NCI-H1048 (cell line): ENCODE results near the gene SND1.

Experiments
- DNase-seq: peaks from one replicate; lab custom pipeline; 2025; lab: John Stamatoyannopoulos, UW

SND1 gene

DNA sequence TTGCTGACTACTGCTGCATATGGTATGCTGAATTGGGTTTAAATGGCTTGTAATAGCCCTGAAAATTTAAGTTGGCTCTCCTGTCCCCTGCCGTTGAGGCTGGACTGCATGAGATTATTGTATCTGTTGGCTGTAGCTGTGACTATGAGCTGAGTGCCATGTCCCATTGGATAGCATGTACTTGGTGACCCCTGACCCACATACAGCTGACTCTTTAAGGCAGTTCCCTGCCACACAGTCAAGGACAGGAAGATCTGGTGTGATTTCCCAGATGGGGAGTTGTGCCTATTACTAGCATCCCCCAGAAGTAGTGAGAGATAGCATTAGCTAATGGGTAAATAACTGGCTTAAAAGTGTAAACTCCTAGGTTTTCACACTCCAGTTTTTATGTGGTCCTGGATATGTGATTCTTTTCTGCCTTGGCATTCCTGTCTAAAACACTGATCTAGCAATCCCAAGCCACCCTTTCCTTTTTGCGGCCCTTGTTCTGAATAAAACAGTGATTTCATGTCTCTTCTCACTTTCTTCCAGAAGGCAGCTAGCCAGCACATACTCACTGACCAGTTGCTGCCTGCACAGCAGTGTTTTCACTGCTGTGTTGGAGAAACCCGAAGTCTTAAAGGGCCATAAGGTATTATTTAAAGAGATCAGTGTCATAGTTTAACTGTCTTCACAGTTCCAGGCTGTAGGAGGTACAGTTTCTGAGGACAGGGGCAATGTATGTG, 343.3 kb downstream of the SND1 start:
- DNase-seq, result no peak

DNA sequence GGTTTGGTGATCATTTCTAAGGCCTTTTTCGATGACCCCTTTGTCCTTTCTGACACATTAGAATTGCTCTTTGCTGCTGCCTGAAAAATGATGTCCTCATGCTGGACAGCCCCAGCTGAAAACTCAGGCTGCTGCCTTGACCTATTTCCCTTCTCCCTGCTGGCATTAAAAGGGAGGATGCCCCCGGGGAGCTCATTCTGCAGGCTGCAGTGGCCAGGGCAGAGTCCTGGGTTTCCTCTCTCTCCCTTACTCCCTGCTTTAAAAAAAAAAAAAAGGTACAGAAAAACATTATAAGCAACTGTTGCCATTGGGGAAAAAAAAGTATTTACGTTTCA, 343.9 kb downstream of the SND1 start:
- no peak for DNase-seq

DNA sequence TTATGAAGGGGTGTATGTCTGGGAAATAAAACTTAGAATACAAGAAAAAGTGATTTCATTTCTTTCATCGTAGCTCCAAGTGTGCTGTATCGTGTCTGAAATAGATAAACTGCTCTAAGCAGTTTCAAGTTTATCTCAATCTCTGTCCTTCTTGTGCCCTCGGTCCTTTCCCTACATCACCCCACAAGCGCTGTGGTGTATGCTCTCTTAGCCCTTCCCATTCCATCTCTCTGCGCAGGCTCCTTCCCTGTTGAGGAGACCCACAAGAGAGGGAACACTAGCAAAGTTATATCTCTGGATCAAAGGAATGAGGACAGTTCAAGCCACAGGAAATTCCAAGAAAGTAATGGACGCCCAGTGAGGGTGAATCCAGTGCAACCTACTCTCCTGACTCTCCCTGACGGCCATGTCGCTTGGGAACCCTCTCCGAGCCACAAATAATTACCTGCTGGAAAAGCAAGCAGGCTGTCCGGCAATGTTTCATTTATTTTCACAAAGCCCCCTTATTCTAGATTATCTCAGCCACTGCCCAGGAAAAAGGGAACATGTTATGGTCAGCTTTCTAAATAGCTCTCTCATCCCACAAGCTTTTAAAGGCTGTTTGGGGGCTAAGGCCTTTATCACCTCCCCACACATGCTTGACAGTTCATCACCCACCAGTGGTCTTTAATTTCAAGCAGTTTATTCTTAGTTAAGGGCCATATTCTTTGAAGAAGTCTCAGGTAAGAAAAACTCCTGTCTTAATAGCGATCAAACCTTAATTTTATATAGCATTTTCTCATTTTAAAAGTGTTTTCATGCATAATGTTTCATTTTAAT, 344.5 kb downstream of the SND1 start:
- DNase-seq, result no peak

DNA sequence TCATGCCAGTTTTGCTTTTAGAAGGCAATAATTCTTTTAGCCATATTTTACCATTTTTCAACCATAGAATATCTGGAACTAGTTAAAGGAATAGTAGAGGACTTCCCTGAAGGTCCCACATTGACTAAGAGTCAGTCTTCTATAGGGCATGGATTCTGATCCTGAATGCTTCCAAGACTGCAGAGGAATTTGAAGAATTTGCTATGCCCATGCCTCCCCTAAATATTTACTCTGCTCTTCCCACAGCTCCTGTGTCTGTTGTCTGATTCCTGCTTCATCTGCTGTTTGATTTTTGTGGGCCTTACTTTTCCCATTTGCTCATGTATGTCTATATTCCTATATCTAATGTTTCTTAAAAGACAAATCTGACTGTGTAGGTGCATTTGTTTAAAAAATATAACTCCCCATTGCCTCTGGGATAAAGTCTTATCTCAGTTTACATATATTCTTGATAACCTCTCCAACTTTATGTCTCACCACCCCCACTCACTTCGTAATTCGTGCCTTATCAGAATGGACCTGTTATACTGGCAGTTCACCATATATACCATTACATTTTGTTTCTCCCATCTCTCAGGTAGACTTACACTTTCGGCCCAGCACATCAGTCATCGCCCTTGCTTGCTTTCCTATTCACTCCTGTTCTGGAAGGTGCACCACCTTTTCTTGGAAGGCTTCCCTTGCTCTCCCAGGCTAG, 345.4 kb downstream of the SND1 start:
- no peak for DNase-seq

DNA sequence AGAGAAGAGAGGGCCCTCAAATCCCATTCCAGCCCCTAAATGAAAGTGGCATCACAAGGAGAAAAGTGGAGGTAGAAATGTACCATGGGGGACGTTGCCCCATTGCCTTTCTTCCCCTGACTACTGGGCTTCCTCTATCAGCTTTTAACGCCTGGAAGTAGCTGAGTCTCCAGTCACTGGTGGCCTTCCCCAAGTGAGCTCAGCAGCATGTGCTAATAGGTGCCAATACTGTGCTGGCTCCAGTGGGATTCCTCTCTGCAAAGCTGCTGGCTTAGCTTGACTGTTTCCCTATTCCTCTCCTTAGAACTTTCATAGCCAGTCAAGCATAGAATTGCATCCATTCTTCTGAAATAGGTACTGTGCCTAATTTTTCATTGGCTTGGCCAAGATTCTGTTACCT, 346.7 kb downstream of the SND1 start:
- no peak for DNase-seq

DNA sequence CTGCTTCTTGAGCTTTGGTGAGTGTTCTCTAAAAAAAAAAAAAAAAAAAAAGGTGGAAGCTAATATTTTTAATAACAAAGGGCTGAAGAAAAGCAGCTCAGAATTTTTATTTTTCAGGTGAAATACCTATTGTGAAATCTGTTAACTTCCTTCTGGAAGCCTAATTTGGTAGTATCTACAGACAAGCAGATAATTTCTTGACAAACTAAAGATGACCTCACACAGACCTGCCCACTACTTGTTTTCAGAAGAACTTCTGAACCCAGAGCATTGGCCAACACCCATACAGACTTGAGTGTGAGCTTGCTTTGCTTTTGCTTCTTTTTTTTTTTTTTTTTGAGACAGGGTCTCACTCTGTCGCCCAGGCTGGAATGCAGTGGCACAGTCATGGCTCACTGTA, 348.1 kb downstream of the SND1 start:
- DNase-seq, result no peak

DNA sequence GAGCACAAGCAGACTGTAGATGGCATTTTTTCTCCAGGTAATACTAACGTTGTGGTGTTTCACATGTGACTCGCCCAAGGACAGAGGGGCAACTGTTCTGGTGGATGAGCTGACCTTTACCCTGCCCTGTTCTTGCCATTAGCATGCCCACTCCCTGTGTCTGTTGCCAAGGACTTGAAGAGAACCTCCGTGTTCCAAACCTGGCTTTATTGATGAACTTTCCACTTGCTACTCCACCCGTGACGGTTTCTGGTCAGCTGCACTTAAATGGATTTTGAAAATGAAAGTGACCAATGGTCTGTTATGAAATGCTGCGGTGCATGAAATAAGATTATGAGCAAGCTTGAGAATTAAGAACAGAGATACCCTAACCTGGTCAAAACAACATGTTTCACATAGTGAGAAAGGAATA, 348.9 kb downstream of the SND1 start:
- no peak for DNase-seq

DNA sequence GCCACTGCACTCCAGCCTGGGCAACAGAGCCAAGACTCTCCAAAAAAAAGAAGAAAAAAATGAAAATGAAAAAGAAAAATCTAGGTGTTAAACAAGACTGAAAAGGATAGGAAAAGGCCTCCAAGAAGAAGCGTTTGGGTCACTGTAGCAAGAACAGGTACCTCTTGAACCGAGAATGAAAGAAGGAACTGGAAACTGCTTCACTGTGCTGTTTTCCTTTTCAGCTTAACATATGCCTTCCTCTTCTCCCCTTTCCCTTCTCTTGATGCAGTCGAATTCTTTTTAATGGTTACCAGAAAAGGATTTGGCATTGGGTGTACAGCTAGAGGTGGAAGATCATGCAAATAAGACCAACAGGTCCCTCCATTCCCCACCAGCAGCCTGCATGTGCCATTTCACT, 351.2 kb downstream of the SND1 start:
- DNase-seq, result no peak

DNA sequence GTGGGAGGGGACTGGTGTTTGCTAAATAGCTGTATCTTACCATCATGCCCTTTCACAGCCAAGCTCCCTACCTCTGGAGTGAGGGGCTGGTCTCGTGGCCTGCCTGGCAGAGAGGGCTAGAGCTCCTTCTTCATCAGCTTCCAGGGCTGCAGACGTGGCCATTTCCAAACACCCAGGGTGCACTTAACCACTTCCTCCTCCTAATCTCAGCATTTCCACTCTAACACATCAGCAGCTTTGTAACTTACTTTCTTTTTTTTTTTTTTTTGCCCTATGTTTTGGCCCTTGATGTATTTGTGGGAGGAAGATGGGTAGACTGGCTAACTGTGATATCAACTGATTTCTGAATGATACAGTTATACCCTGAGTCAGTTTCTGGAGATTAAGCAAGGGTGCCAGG, 351.8 kb downstream of the SND1 start:
- no peak for DNase-seq

DNA sequence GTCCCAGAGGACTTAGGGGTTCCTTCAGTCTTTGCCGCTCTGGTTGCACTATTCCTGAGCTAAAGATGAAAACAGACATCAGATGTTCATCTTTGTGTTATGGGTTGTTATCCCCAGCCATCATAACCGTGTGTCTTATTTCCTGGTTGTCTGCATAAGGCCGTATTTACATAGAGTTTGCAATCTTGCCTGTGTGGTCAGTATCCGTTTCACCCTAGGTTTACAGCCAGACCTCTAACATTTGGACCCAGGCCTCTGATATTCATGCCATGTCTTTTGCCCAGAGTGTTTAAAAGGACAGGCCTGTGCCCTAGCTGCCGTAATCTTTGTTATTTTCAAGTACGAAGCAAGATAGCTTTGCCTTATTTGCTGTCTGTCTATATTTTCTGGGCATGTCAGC, 352.6 kb downstream of the SND1 start:
- DNase-seq, result no peak

DNA sequence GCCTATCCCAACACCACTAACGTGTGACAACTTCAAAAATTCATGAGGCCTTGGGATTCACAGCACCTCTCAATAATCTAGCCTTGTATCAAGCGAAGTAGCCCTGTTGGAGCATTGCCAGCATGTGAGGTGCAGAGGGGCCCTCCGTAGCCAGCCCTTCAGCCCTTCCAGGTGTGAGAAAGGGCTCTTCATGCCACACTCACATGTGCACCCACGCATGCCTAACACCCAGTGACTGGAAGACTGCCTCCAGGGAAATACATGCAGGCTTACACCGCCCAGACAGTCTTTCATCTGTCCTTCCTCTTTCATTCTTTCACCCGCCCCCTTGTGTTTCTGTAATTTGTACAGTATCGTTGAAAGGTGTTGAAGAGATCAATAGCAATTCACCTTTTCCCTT, 353.1 kb downstream of the SND1 start:
- DNase-seq, result no peak

DNA sequence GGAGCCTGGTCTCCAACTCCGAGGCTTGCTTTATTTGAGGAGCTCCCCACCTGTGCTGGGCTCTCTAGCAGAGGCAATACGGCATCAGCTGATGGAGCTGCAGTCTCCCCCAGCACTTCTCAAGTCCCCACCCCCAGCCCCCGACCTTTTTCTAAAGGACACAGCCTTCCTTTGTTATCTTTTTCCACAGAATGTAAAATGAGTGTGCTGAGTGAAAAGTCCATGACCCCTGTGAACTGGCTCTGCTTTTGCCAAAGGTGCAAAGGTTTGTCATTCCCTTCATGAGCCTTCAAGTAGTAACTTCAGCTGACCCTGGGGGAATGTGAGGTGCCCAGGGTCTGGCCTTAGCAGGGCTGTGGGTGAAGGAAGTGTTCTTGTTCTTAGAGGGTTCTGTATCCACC, 353.8 kb downstream of the SND1 start:
- DNase-seq, result no peak

DNA sequence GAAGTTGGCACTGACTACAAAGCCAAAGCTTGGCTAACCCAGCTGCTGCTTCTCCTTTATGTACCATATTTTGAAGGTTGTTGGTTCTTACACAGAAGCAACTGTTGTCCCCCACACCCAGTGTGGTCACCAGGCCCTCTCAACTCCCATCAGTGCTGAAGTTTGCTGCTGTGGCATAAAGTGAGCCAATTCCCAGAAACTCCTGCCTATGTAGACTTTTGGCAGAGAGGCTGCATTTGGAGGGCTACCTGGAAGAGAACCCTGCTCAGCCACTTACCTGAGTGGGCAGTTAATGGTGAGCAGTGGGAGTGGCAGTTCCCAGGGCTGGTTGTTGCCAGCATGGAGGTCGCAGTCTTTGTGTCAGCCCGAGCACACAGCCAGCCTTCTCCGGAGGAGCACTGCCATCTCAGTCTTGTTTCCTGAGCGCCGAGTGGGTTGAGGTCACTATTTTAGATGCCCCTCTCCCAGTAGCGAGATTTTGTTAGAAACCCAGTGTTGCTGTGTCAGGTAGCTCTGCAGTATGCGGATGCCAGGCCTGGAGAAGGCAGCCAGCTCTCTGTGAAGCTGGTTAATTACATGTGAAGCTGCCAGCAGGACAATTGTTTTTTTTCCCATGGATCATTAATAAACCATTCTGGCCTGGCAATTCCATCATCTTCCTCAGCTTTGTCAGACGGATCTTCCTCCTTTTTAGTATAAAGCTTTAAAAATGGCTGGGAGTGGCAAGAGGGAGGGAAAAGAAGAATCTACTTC, 354.7 kb downstream of the SND1 start:
- no peak for DNase-seq

DNA sequence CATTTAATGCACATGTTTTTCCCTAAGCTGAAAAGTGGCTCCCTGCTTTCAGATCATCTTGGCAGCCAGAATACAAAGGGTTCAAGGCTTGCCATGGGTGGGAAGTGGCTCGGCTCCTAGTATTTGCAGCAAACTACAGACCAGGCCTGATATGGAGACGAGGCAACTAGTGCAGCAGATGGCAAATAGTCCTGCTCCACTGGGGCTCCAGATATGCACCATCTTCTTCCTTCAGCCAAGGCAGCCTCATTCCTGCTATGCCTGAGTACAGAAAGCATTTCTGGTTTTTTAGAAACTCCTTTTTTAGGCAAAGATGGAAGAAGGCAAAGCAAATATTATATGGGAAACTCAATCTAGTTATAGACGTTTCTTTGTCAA, 355.3 kb downstream of the SND1 start:
- no peak for DNase-seq

DNA sequence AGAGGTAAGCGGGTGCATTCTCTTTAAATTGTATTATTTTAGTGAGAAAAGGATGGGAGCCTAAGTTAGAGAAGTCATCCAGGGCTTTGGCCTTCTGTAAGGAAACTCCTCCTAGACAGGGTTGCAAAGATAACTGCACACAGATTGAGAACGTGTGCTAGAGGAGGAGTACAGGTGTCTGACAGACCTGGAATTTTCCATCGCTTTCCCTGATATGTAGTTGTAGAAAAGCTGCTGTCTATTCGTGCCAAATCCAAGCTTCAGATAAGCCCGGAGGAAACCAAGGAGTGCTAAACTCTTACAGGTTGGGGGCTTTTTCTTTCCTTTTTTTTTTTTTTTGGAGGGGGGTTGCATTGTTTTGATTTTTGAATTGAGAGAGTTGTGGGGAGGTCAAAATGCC, 356.1 kb downstream of the SND1 start:
- no peak for DNase-seq

DNA sequence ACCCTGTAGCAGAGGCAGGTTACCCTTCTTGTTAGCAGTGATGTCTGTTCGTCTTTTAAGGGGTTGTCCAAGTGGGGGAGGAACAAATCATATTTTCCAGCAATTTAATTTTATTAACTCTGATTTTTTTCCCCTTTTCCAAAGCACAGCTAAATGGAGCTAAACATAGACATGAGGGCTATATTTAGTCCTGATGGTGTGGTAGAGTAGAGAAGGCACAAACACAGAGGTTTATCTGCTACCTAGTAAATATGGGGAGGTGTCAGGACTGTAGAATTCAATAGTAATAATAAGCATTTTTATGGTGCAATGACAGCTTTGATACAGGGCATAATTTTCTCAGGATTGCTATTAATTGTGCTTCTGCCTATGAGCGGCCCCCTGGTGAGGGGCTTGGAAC, 356.8 kb downstream of the SND1 start:
- DNase-seq, result no peak

DNA sequence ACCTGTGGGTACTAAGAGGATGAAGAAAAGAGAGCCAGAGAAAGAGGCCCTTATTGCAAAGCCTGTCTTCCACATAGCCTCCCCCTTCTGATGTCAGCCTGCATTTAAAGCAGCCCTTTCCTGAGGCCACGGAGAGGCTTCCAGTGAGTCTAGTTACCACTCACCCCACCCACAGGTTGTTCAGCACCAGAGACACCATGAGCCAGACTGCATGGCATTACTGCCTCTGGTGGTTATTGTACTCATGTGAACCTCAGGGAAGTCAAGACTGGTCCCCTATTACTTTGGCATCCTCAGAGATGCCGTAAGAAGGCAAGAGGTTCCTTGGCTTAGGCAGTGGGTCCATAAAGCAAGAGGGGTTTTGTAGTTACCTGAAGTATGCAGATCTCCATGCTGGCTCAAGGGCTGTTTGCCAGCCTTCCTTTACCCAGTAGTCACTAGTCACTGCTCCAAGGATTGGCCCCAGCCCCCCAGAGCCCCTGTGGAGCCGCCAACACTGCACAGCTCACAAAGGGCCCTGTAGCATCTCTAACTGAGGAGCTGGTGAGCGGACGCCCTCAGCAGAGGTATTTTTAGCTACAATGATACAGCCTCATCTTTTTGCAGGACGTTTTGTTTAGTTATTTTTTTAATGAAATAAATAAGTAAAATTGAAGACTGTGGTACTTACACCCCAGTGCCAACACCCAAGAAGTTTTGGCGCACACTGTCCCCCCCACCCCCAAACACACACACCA, 358.6 kb downstream of the SND1 start:
- DNase-seq, result no peak

DNA sequence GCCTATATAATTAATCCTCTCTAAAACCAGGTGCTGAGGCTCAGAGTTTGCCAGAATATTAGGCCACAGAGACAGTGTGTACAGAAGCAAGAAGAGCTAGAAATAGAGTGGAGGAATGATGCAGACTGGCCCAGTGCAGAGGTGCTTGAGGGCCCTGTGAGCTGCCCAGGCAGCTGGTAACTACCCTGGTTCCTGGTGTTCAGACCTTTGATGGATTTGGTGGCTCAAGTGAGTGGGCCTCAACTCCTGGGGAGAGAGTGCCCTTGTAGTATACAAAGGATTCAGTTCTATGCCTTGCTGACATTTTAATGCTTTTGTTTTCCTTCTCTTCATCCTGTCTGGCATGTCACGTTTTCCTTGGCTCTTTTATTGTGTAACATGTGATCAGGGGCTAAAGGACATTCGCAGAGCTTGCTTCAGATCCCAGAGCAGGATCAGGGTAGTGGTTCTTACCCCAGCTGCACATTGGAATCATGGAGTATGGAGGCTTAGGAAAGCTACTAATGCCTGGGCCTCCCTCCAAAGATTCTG, 359.2 kb downstream of the SND1 start:
- DNase-seq, result no peak

DNA sequence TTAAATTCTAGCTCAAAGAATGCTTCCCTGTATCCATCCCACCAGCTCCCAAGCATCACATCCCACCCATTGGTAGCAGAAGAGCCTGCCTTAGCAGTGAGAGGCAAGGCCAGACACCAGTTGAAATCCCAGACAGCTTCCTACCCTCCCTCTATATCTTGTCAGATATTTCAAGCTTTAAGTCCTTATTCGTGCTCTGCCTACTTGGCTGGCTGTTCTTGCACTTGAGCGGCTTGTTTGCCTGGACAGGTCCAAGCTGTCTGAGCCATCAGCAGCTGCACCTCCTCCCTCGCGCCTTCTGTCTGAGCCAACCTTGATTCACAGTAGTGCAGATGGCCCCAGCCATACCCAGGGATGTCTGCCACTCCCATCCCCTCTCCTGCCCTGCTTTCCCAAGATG, 362.8 kb downstream of the SND1 start:
- DNase-seq, result no peak

DNA sequence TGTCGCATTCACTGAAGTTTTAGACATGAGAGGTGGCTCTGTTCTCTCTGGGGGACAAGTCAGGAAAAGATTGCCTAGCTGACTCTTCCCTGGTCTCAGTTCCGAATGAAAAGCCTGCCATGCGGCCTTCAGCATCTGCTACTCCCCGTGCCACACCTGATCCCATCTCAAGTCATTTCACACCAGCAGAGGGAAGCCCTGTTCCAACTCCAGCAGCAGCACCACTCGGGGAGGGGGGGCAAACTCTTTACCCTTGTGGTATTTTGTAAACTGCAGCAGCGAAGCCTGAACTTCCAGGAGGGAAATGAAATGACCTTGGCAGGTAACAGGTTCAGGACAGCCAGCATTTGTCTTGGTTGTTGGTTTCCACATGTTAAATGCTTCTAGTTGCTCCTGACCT, 365.5 kb downstream of the SND1 start:
- no peak for DNase-seq
